ENCODE measurements around the gene KLHL41.
"Not testable (repeated sequence)": the region's sequence is repeated elsewhere in the genome, so short reads cannot be mapped to it uniquely, and the experiment has no call there.

Gene KLHL41

DNA sequence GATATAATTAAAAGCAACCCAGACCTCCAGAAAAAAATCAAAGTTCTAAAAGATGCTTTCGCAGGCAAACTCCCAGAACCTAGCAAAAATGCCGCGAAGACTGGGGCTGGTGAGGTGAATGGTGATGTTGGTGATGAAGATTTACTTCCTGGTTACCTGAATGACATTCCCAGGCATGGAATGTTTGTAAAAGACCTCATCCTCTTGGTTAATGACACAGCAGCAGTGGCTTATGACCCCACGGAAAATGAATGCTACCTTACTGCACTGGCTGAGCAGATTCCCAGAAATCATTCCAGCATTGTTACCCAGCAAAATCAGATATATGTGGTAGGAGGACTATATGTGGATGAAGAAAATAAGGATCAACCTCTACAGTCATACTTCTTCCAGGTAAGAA is 994 bp downstream of the KLHL41 start:
- DNase-seq (ENCODE audit: low read depth) = no peak

GRCh38 chr2:169511818-169512217 is 2.3 kb downstream of the KLHL41 start:
- DNase-seq (ENCODE audit: low read depth) = no peak

- DNase-seq (ENCODE audit: low read depth) = no peak
Measured at GRCh38 chr2:169512525-169512924, 3.0 kb downstream of the KLHL41 start.

DNA sequence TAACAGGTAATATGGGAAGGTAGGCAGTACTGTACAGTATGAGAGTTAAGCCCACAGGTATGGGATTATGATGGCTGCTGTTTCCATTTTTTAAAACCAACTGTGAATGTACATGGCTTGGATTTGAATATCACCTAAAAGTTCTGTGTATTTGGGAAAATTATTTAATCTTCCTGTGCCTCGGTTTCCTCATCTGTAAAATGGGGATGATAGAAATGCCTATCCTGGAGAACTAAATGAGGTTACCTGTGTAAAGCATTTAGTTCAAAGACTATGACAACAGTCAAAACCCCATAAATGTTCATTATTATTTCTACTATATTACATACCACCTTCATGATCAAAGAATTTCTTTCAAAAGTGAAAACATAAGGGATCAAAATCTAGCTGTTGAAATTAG is 3.6 kb downstream of the KLHL41 start:
- no peak for DNase-seq (ENCODE audit: low read depth)

GRCh38 chr2:169513926-169514325 is 4.4 kb downstream of the KLHL41 start:
- no peak for DNase-seq (ENCODE audit: low read depth)

DNA sequence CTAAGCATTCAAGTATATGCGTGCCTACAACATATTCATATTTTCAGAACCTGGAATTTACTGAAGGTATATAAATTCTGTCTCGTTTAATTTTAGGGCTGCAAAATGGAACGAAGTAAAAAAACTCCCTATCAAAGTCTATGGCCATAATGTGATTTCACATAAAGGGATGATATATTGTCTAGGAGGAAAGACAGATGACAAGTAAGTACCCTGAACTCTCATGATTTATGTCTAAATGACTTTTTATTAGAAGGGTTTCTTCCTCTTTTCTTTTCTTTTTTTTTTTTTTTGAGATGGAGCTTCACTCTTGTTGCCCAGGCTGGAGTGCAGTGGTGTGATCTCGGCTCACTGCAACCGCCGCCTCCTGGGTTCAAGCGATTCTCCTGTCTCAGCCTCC is 5.3 kb downstream of the KLHL41 start:
- not testable (repeated sequence) for DNase-seq (ENCODE audit: low read depth)

GRCh38 chr2:169516488-169516995 is 7.0 kb downstream of the KLHL41 start:
- not testable (repeated sequence) for DNase-seq (ENCODE audit: low read depth)

- no peak for DNase-seq (ENCODE audit: low read depth)
Measured at GRCh38 chr2:169520896-169521295, 11.4 kb downstream of the KLHL41 start.

DNA sequence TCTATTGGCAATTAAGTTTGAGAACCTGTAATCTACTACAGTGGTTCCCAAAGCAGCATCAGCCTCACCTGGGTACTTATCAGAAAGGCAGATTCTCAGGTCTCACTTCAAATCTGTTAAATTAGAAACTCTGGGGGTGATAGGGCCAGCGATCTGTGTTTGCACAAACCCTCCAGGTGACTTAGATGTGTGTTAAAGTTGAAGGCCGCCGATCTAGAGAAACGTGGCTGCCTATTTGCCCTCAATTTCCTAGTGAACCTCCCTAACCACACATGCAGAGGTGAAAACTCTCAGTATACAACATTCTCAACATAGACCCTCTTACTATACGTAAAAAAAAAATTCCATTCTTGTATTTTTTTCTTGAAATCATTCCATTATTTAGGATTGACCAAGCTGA is 14.2 kb downstream of the KLHL41 start:
- no peak for DNase-seq (ENCODE audit: low read depth)

GRCh38 chr2:169525434-169525833 is 15.9 kb downstream of the KLHL41 start:
- no peak for DNase-seq (ENCODE audit: low read depth)

DNA sequence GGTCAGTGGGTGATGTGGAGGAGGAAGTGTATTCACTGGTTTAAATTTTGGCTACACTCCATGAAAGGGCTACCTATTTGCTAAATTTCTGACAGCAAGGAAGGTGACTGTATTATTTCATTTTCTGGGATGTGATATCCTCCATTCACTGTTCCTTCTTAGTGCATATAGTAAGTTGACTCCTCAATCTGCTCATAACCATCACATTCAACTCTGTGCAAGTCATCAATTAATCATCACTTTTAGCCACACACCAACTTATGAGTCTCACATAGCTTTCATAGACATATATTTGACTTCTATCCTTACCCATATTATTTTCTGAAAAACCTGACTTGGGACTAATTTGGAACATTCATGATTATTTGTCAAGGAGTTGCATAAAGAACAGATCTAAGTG is 16.9 kb downstream of the KLHL41 start:
- no peak for DNase-seq (ENCODE audit: low read depth)

DNA sequence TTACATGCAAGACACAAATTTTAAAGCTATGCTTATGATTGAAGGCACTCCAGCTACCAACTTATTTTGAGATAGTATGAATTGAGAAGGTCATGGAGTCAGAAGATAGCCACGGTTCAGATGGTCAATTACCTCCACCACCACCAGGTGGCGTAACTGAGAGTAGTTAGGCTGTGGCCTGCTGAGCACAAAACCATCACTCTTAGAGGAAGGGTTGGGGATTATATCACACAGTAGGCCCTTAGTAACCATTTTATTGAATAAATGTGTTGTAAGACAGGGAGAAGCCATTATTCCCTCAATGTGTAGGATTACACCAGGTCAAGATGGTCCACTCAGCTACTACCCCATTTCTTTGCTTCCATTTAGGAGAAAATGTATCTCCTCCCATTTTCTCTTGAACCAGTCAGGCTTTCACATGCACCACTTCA is 18.8 kb downstream of the KLHL41 start:
- peak; percentile 57 for DNase-seq (ENCODE audit: low read depth)

GRCh38 chr2:169539460-169539859 is 30.0 kb downstream of the KLHL41 start:
- DNase-seq (ENCODE audit: low read depth) = not testable (repeated sequence)

DNA sequence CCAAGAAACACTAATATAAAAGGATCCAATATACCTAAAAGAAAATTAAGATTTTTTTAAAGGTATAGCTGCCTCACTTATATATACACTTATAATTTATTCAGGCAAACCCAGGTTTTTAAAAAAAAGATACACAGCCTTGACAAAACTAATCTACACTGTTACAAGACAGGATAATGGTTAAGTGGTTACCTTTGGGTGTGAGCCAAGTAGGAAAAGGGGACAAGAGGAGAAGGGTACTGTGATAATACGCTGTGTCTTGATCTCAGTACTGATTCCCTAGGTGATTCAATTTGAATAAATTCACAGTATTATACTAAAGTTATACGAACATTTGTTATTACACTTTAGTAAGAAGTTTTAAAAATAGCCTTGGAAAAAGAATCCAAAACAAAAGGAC is 30.6 kb downstream of the KLHL41 start:
- no peak for DNase-seq (ENCODE audit: low read depth)

GRCh38 chr2:169542433-169542832 is 32.9 kb downstream of the KLHL41 start:
- DNase-seq (ENCODE audit: low read depth) = no peak

DNA sequence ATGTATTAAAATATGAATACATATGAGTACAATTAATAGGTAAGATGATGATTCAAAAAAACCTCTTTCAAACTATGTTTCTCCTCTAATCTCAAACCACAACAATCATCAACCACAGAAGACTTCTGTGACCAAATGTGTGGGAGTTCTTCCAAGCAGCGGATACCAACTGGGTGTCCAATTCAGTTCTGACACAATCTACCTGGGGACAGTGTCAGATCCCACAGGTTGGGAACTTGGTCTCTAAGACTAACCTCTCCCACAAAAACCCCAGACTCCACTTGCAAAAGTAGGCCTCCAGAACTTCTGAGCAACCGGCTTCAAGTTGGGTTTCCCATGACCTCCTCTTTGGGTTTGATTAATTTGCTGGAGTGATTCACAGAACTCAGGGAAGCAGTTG is 37.3 kb downstream of the KLHL41 start:
- no peak for DNase-seq (ENCODE audit: low read depth)

- no peak for DNase-seq (ENCODE audit: low read depth)
Measured at GRCh38 chr2:169561364-169561763, 51.9 kb downstream of the KLHL41 start.

DNA sequence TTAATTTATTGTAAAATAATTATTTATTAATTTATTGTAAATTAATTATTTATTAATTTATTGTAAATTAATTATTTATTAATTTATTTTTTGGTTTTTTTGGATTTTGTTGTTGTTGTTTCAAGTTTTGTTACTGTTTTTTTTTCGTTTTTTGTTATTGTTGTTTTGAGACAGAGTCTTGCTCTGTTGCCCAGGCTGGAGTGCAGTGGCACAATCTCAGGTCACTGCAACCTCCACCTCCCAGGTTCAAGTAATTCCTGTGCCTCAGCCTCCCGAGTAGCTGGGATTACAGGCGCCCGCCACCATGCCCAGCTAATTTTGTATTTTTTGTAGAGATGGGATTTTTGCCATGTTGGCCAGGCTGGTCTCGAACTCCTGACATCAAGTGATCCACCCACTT is 52.6 kb downstream of the KLHL41 start:
- not testable (repeated sequence) for DNase-seq (ENCODE audit: low read depth)

DNA sequence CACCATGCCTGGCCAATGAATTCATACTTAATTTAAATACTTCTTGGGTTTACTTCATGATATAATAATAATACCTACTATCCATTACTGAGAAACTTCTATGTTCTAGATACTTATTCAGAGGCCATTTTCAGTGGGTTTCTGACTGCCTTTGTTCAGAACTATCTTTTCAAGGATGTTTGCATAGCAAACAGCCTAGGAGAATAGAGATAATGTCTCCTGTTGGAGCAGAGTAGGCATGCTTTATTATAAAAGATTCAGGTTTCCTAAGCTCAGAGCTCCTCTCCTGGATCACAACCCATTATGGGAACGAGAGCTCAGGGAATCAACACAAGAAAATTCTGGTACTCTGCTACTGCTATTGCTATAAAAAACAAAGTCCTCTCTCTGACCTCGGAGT is 53.0 kb downstream of the KLHL41 start:
- DNase-seq (ENCODE audit: low read depth) = no peak

GRCh38 chr2:169565686-169566085 is 56.2 kb downstream of the KLHL41 start:
- no peak for DNase-seq (ENCODE audit: low read depth)

- no peak for DNase-seq (ENCODE audit: low read depth)
Measured at GRCh38 chr2:169569948-169570347, 60.4 kb downstream of the KLHL41 start.

GRCh38 chr2:169570752-169571151 is 61.2 kb downstream of the KLHL41 start:
- DNase-seq (ENCODE audit: low read depth) = not testable (repeated sequence)

GRCh38 chr2:169571571-169571970 is 62.1 kb downstream of the KLHL41 start:
- no peak for DNase-seq (ENCODE audit: low read depth)

DNA sequence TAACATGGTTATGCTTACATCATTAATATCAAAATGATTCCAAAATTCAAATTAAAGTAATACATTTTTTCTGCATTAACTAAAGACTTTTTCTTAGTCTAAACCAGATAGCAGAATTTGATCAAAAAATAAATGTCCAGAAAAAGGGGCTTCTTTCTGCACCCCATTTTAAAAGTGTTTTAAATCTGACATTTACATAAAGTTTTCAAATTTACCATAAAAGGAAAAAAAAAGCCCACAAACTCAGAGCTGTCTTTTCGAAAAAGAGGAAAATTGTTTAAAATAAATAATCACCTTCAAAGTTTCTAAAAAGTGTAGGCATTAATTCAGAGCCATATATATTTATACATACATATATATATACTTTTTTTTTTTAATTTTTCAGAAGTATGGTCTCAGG is 62.7 kb downstream of the KLHL41 start:
- DNase-seq (ENCODE audit: low read depth) = no peak

DNA sequence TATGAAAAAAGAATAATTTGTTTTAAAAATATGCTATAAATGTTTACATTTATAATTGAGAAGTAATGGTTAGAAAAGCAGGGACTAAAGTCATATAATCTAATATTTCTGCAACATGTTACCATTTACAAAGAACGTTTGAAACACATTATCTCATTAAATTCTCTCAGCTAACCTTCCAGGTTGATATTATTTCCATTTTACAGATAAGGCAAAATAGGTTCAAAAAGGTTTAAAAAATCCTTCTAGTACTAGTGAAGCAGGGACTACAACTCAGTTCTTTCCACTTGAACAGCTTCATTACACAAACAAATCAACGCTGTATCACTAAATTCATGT is 63.3 kb downstream of the KLHL41 start:
- no peak for DNase-seq (ENCODE audit: low read depth)

All from CMK (cell line).